WTC11 (cell line): Measurements from ENCODE around the gene IDUA. TPM values are rescaled to one million over a fixed set of nuclear protein-coding genes. Genes with fewer than 3 reads are reported as not detected.

Experiments
- ATAC-seq: fragments of 200-7000 bp; cut with Tn5 transposase; 2 replicates; pipeline ENCODE4 v1.10.0; 2021; ENCODE audit warnings: mild to moderate bottlenecking, moderate library complexity
- CTCF ChIA-PET: fragments of 300-600 bp; sonication (Branson Sonifier 250); formaldehyde crosslinking; loops from one replicate; lab custom pipeline; 2021; ENCODE audit warnings: antibody characterized with exemption; lab: Charles Lee
- POLR2A ChIA-PET: fragments of 350-600 bp; sonication (Branson Sonifier 250); formaldehyde crosslinking; loops from one replicate; lab custom pipeline; 2021; ENCODE audit warnings: antibody characterized with exemption; lab: Charles Lee
- DNase-seq: peaks from one replicate; pipeline ENCODE4 v3.0.0; 2021; ENCODE audit warnings: low spot score
- H3K27ac Mint-ChIP-seq: 2 replicates; pipeline ENCODE4 v1.8.0; 2021; ENCODE audit warnings: mixed read lengths
- H3K27me3 Mint-ChIP-seq: 2 replicates; pipeline ENCODE4 v1.8.0; 2021; ENCODE audit warnings: low read depth, mild to moderate bottlenecking, moderate library complexity, mixed read lengths
- H3K36me3 Mint-ChIP-seq: 2 replicates; pipeline ENCODE4 v1.8.0; 2021; ENCODE audit warnings: mixed read lengths
- H3K4me1 Mint-ChIP-seq: 2 replicates; pipeline ENCODE4 v1.8.0; 2022; ENCODE audit warnings: mixed read lengths
- H3K4me3 Mint-ChIP-seq: 2 replicates; pipeline ENCODE4 v1.8.0; 2021; ENCODE audit warnings: mild to moderate bottlenecking, moderate library complexity, mixed read lengths
- H3K9me3 Mint-ChIP-seq: 2 replicates; pipeline ENCODE4 v1.8.0; 2021; ENCODE audit warnings: mixed read lengths
- ATF6 ChIP-seq: sonication (generic); formaldehyde crosslinking; IDR thresholded peaks from 2 replicates; pipeline ENCODE4 v1.8.1; 2023; ENCODE audit warnings: mild to moderate bottlenecking, missing genetic modification reagents
- CREM ChIP-seq: sonication (generic); formaldehyde crosslinking; IDR thresholded peaks from 2 replicates; pipeline ENCODE4 v1.8.1; 2022; ENCODE audit warnings: mild to moderate bottlenecking, missing genetic modification reagents, moderate library complexity
- CTCF ChIP-seq: fragments of 200-600 bp; IDR thresholded peaks from 2 replicates; pipeline ENCODE4 v1.8.0; 2022; ENCODE audit warnings: antibody characterized with exemption
- E2F1 ChIP-seq: sonication (generic); formaldehyde crosslinking; IDR thresholded peaks from 2 replicates; pipeline ENCODE4 v1.8.0; 2022; ENCODE audit warnings: mild to moderate bottlenecking, missing genetic modification reagents
- E2F4 ChIP-seq: sonication (generic); formaldehyde crosslinking; IDR thresholded peaks from 2 replicates; pipeline ENCODE4 v1.8.1; 2022; ENCODE audit warnings: low read depth, mild to moderate bottlenecking, moderate library complexity, missing genetic modification reagents, borderline replicate concordance
- ERG ChIP-seq: fragments of 250-450 bp; sonication (Bioruptor Pico); IDR thresholded peaks from 2 replicates; pipeline ENCODE4 v1.8.0; 2021; ENCODE audit warnings: mild to moderate bottlenecking
- FOXJ3 ChIP-seq: sonication (generic); formaldehyde crosslinking; IDR thresholded peaks from 2 replicates; pipeline ENCODE4 v1.9.0; 2021; ENCODE audit warnings: missing genetic modification reagents, mild to moderate bottlenecking, borderline replicate concordance
- FOXK1 ChIP-seq: sonication (generic); formaldehyde crosslinking; IDR thresholded peaks from 2 replicates; pipeline ENCODE4 v1.8.0; 2022; ENCODE audit warnings: mild to moderate bottlenecking, moderate library complexity, missing genetic modification reagents
- HMGA2 ChIP-seq: fragments of 250-450 bp; sonication (Bioruptor Pico); IDR thresholded peaks from 2 replicates; pipeline ENCODE4 v1.4.0; 2021; ENCODE audit warnings: mild to moderate bottlenecking, moderate library complexity
- IRF1 ChIP-seq: sonication (generic); formaldehyde crosslinking; IDR thresholded peaks from 2 replicates; pipeline ENCODE4 v1.8.0; 2023; ENCODE audit warnings: missing genetic modification reagents
- MLX ChIP-seq: sonication (generic); formaldehyde crosslinking; IDR thresholded peaks from 2 replicates; pipeline ENCODE4 v1.8.1; 2023; ENCODE audit warnings: mild to moderate bottlenecking, missing genetic modification reagents, moderate library complexity
- NFATC4 ChIP-seq: fragments of 250-450 bp; sonication (Bioruptor Pico); IDR thresholded peaks from 2 replicates; pipeline ENCODE4 v1.9.0; 2021; ENCODE audit warnings: mild to moderate bottlenecking
- NR3C1 ChIP-seq: sonication (generic); formaldehyde crosslinking; conservative IDR thresholded peaks from 2 replicates; pipeline ENCODE4 v1.8.1; 2023; ENCODE audit warnings: low read depth, mild to moderate bottlenecking, missing genetic modification reagents
- PRDM15 ChIP-seq: sonication (generic); formaldehyde crosslinking; IDR thresholded peaks from 2 replicates; pipeline ENCODE4 v1.8.0; 2022; ENCODE audit warnings: missing genetic modification reagents
- PREB ChIP-seq: sonication (generic); formaldehyde crosslinking; IDR thresholded peaks from 2 replicates; pipeline ENCODE4 v1.8.1; 2022; ENCODE audit warnings: mild to moderate bottlenecking, missing genetic modification reagents, moderate library complexity, borderline replicate concordance
- PRRX2 ChIP-seq: fragments of 250-450 bp; sonication (Bioruptor Pico); IDR thresholded peaks from 2 replicates; pipeline ENCODE4 v1.8.0; 2021; ENCODE audit warnings: mild to moderate bottlenecking
- RORB ChIP-seq: fragments of 250-450 bp; sonication (Bioruptor Pico); IDR thresholded peaks from 2 replicates; pipeline ENCODE4 v1.9.0; 2021; ENCODE audit warnings: mild to moderate bottlenecking
- SMAD3 ChIP-seq: sonication (generic); formaldehyde crosslinking; IDR thresholded peaks from 2 replicates; pipeline ENCODE4 v1.8.0; 2022; ENCODE audit warnings: missing genetic modification reagents, mild to moderate bottlenecking, borderline replicate concordance
- ZNF121 ChIP-seq: sonication (generic); formaldehyde crosslinking; IDR thresholded peaks from 2 replicates; pipeline ENCODE4 v1.8.0; 2023; ENCODE audit warnings: missing genetic modification reagents
- total RNA-seq: library from RNA; stranded (reverse); gene quantifications from 3 replicates; pipeline ENCODE4 v1.2.3, GENCODE V29; 2021

The IDUA gene
- total RNA-seq, 1 experiment from 2014 or later, result 8.7 TPM

- Mint-ChIP-seq H3K27ac (no peak overlapping the region), H3K4me1 (no peaks in the 10 kb centered on the region; the same call in 1 of the 2 replicates), H3K27me3 (no peaks in the 10 kb centered on the region), H3K36me3 (peaks cover 12% of the 10 kb centered on the region), H3K9me3 (no peaks in the 10 kb centered on the region), H3K4me3 (no peak overlapping the region)
- no peak for DNase-seq
- no peak for ATAC-seq
- TF ChIP-seq CREM (CRISPR knock-in tag) (no peak), FOXJ3 (CRISPR knock-in tag) (no peak), MLX (CRISPR knock-in tag) (no peak), NR3C1 (CRISPR knock-in tag) (no peak), ERG (CRISPR knock-in tag) (no peak), PRRX2 (CRISPR knock-in tag) (no peak), CTCF (no peak), PRDM15 (CRISPR knock-in tag) (no peak), IRF1 (CRISPR knock-in tag) (no peak)
- CTCF ChIA-PET, result no interaction called here
- POLR2A ChIA-PET, result interaction anchor here (0.5 kb wide), 1 partner anchor 32 kb away, joined by 8 read pairs; no protein-coding TSS in a partner anchor
Measured at GRCh38 chr4:1022051-1022738, 35.4 kb downstream of the IDUA start.

- H3K4me3 Mint-ChIP-seq, result no peak overlapping the region
- TF ChIP-seq ZNF121 (CRISPR knock-in tag), result no peak
- no peak for TF ChIP-seq SMAD3 (CRISPR knock-in tag)
- TF ChIP-seq E2F1 (CRISPR knock-in tag), result no peak
- no peak for TF ChIP-seq MLX (CRISPR knock-in tag)
- TF ChIP-seq ATF6, result no peak
- TF ChIP-seq FOXK1 (CRISPR knock-in tag), result no peak
- no peak for TF ChIP-seq PREB (CRISPR knock-in tag)
- no peak for TF ChIP-seq RORB (CRISPR knock-in tag)
- no peak for TF ChIP-seq E2F4 (CRISPR knock-in tag)
- TF ChIP-seq HMGA2 (CRISPR knock-in tag), result no peak
- no peak for TF ChIP-seq NFATC4 (CRISPR knock-in tag)
Measured at GRCh38 chr4:1022739-1023066, 35.9 kb downstream of the IDUA start.

More at GRCh38 chr4:1022739-1023066, 35.9 kb downstream of the IDUA start:
- no peaks in the 10 kb centered on the region; the same call in 1 of the 2 replicates for H3K4me1 Mint-ChIP-seq
- ChIA-PET POLR2A (interaction anchor here (0.5 kb wide), 1 partner anchor 130 kb away, joined by 10 read pairs; no protein-coding TSS in a partner anchor), CTCF (no interaction called here)
- peaks cover 12% of the 10 kb centered on the region for H3K36me3 Mint-ChIP-seq
- DNase-seq, result no peak
- no peak overlapping the region for H3K27ac Mint-ChIP-seq
- H3K27me3 Mint-ChIP-seq, result no peaks in the 10 kb centered on the region
- no peak for ATAC-seq
- no peaks in the 10 kb centered on the region for H3K9me3 Mint-ChIP-seq
